A549 (cell line): Measurements from ENCODE around the gene ZNF576.

ENCODE experiments used
- CEBPB ChIP-seq, 2 experiments: fragments of >200 bp in 1 of 2; sonication (Bioruptor Twin) in 1 of 2; formaldehyde crosslinking in 1 of 2; IDR thresholded peaks; 2 replicates each; pipeline ENCODE4 v1.6.1; 2012 to 2016
- CTCF ChIP-seq: fragments of >200 bp; sonication (Bioruptor Twin); formaldehyde crosslinking; IDR thresholded peaks from 3 replicates; pipeline ENCODE4 v1.5.1; 2016
- E2F6 ChIP-seq: IDR thresholded peaks from 2 replicates; pipeline ENCODE4 v1.6.1; 2012; ENCODE audit warnings: low read depth, borderline replicate concordance
- EP300 ChIP-seq, 2 experiments: fragments of >200 bp; sonication (Bioruptor Twin); formaldehyde crosslinking; IDR thresholded peaks; 2 replicates in 1 of 2; 3 replicates in 1 of 2; pipeline ENCODE4 v1.6.1; 2016 to 2017
- FOSL2 ChIP-seq, 2 experiments: fragments of 450-650 bp in 1 of 2; fragments of >200 bp in 1 of 2; sonication (Bioruptor Twin) in 1 of 2; formaldehyde crosslinking; IDR thresholded peaks; 2 replicates each; pipeline versions ENCODE4 v1.5.0 to v1.6.1; 2016 to 2020; ENCODE audit warnings: mild to moderate bottlenecking in 1 of 2, moderate library complexity in 1 of 2
- MAX ChIP-seq: IDR thresholded peaks from 2 replicates; pipeline ENCODE4 v1.6.1; 2012
- MYC ChIP-seq: IDR thresholded peaks from 2 replicates; pipeline ENCODE4 v1.6.1; 2012; ENCODE audit warnings: mild to moderate bottlenecking, inconsistent platforms, low read length, improper control_type of control experiment, borderline replicate concordance
- NFE2L2 ChIP-seq: fragments of 150-350 bp; conservative IDR thresholded peaks from 2 replicates; pipeline ENCODE4 v1.6.1; 2014; ENCODE audit warnings: low read length
- POLR2A ChIP-seq: IDR thresholded peaks from 2 replicates; pipeline ENCODE4 v1.6.1; 2012; ENCODE audit warnings: mild to moderate bottlenecking, low read length
- RFX5 ChIP-seq: fragments of 450-650 bp; IDR thresholded peaks from 2 replicates; pipeline ENCODE4 v1.7.1; 2014; ENCODE audit warnings: antibody characterized with exemption, mild to moderate bottlenecking, moderate library complexity
- TP53 ChIP-seq: fragments of 250-450 bp; sonication (Bioruptor Pico); IDR thresholded peaks from 2 replicates; pipeline ENCODE4 v1.5.0; 2021; ENCODE audit warnings: mild to moderate bottlenecking, moderate library complexity

GRCh38 chr19:43634506-43634871 lies 38.1 kb downstream of the ZNF576 start:
- TF ChIP-seq MAX (no peak), E2F6 (no peak), MYC (no peak), CTCF (no peak), TP53 (CRISPR knock-in tag) (no peak), POLR2A (no peak), CEBPB (IDR thresholded peaks at IDR 0.05) (no peak), RFX5 (no peak), EP300 (IDR thresholded peaks at IDR 0.05) (no peak), NFE2L2 (no peak), FOSL2 (IDR thresholded peaks at IDR 0.05) (no peak), FOSL2 (CRISPR knock-in tag; IDR thresholded peaks at IDR 0.05) (no peak)
